HFF-Myc (cell line): ENCODE data around the gene PPP2R2B.

ENCODE experiments used
- DNase-seq: peaks from one replicate; pipeline ENCODE4 v3.0.0-alpha.2; 2011; ENCODE audit warnings: low read depth; ENCODE audit errors: extremely low read depth
- H3K4me3 ChIP-seq: replicated peaks from 2 replicates; pipeline ENCODE4 v1.5.1; 2011; ENCODE audit warnings: low read depth, mild to moderate bottlenecking, control low read depth, low read length
- TF ChIP-seq, protein P1 (sequence below): IDR thresholded peaks from 2 replicates; pipeline ENCODE4 v1.5.1; 2012; ENCODE audit warnings: mild to moderate bottlenecking, low read depth, low read length, control low read depth; ENCODE audit errors: missing control alignments

The PPP2R2B gene

DNA sequence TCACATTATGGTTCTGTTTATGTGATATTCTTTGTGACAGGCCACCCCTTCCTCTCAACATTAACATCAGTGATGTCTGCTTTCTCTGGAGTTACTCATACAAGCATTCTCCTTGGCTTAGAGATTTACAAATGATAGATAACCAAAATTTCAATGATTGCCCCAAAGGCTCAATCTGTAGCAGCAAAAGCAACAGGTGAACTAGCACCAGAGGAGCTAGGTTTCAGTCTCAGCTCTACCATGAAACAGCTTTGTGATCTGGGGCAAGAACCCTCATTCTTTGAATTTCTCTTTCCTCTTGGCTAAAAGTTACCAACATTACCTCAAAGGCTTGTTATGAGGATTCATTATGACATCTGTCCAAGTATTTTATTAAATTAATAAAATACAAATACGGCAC, 120.5 kb downstream of the PPP2R2B start:
- TF ChIP-seq, protein P1, sequence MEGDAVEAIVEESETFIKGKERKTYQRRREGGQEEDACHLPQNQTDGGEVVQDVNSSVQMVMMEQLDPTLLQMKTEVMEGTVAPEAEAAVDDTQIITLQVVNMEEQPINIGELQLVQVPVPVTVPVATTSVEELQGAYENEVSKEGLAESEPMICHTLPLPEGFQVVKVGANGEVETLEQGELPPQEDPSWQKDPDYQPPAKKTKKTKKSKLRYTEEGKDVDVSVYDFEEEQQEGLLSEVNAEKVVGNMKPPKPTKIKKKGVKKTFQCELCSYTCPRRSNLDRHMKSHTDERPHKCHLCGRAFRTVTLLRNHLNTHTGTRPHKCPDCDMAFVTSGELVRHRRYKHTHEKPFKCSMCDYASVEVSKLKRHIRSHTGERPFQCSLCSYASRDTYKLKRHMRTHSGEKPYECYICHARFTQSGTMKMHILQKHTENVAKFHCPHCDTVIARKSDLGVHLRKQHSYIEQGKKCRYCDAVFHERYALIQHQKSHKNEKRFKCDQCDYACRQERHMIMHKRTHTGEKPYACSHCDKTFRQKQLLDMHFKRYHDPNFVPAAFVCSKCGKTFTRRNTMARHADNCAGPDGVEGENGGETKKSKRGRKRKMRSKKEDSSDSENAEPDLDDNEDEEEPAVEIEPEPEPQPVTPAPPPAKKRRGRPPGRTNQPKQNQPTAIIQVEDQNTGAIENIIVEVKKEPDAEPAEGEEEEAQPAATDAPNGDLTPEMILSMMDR, result no peak
- no peak for DNase-seq
- H3K4me3 ChIP-seq, result no peak overlapping the region

DNA sequence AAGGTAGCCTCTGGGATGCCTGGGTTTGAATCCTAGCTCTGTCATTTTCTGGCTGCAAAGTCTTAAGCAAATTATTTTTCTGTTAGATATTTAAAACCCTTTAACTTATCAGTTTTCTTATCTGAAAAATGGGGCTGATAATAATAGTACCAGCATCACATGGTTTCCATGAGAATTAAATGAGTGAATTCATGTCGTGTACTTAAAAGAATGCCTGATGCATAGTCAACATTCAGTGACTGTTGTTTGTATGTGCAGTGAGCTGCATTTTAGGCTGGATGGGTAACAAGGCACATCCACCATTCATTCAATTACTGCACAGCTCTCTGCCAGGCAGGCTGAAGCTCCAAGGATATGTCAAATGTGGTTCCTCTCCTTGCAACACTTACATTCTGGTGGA, 122.0 kb downstream of the PPP2R2B start:
- no peak overlapping the region for H3K4me3 ChIP-seq
- DNase-seq, result no peak
- TF ChIP-seq, protein P1, result no peak

DNA sequence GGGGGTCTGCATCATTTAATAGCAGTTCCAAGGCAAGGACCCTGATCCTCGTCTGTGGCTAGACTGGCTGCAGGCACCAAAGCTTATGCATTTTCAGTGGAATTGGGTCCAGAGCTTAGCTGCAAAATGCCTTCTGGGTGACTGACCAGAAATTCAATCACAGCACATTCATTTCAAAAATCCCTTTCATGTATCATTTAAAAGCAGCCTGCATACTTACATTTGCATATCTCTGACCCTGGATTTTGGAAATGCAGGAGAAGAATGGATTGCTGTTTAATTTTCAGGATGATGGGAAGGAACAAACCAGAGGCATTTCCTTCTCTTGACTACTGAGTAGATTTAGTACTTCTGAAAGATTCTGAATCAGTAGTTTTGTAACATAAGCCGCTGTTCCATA, 122.8 kb downstream of the PPP2R2B start:
- no peak for DNase-seq
- TF ChIP-seq, protein P1, result no peak
- H3K4me3 ChIP-seq, result no peak overlapping the region

DNA sequence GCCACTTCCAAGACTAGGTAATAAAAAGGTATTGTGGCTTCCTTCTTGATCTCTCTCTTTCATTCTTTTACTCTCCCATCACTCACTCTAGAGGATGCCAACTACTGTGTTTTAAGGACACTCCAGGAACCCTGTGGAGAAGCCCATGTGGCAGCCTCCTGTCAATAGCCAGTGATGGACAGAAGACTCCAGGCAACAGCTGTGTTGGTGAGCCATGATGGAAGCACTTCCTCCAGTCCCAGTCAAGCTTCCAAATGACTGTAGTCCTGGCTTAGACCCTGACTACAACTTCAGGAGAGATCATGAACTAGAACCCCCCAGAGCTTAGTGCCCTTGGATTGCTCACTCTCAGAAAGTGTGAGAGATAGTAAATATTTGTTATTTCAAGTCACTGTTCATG, 123.9 kb downstream of the PPP2R2B start:
- DNase-seq, result no peak
- TF ChIP-seq, protein P1, result no peak
- H3K4me3 ChIP-seq, result no peak overlapping the region

DNA sequence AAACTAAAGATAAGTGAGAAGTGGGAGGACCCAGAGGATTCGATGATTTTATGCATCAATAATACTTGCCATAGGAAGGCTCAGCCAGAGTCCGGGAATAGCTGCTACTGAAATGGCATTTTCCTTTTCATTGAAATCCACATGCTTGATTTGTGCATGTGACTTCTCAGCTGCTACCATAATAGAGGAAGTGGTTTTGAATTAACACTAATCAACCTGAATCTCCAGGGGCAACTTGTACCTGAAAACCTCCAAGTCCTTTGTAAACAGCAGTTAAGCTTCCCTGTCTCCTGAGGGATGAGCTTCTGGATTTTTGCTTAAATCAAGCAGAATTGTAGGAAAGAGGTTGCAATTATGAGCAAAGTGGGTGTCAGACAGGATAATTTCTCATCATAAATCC, 124.9 kb downstream of the PPP2R2B start:
- TF ChIP-seq, protein P1, result no peak
- no peak overlapping the region for H3K4me3 ChIP-seq
- no peak for DNase-seq

DNA sequence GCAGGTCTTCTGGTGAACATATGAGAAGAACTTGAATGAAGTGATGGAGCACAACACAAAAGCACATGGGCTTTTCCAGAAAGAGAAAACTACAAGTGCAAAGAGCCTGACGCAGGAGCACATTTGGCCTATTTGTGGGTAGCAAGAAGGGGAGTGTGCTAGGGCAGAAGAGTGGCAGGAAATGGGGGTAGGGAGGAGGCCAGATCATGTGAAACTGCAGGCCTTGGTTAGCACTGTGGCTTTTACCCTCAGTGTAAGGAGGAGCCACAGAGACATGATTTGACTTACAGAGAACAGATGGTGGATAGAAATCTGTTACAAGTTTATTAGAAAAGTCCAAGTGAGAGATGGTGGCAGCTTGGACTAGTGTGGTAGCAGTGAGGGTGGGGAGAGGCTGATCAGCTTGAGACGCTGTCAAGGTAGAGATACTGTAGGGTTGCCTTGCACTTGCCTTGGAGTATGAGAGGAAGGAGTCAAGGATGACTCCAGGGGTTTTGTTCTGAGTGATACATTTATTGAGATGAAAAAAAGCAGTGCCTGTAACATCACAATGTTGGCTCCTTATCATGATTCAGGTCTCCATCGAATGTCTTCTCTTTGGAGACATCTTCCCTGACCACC, 126.7 kb downstream of the PPP2R2B start:
- TF ChIP-seq, protein P1, result no peak
- DNase-seq, result no peak
- H3K4me3 ChIP-seq, result no peak overlapping the region

DNA sequence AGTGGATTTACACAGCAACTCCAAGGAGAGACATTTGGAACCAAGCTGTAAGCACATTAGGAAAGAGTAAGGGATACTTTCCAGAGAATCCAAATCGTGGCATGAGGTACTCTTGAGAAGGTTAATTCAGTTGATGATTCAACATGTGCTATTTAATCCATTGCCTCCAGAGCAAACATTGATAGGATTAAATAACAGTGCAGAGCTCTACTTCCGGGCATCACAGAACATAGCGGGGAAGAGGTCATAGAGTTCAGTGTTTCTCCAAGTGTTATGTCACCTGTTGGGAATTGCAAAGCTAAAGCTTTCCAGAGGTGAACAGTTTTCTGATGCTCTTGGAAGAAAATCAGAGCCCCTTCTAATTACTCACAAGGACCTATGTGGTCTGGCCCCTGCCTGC, 127.5 kb downstream of the PPP2R2B start:
- H3K4me3 ChIP-seq, result no peak overlapping the region
- TF ChIP-seq, protein P1, result no peak
- DNase-seq, result no peak
